Measurements from ENCODE around the gene SUV39H2. TPM values are rescaled to one million over a fixed set of nuclear protein-coding genes. Genes with fewer than 3 reads are reported as not detected.

The SUV39H2 gene
- total RNA-seq, 4 donors from 2014 or later = 3.1 to 11.3 (median 3.6) TPM

- TF ChIP-seq CTCF (IDR thresholded peaks at IDR 0.05; ENCODE audit: low read depth) = no peak
Observed at GRCh38 chr10:14906765-14907164, 28.1 kb downstream of the SUV39H2 start.

GRCh38 chr10:14909101-14909500 lies 30.4 kb downstream of the SUV39H2 start:
- TF ChIP-seq CTCF (IDR thresholded peaks at IDR 0.05; ENCODE audit: low read depth) = no peak

GRCh38 chr10:14910953-14911352 lies 32.3 kb downstream of the SUV39H2 start:
- no peak for TF ChIP-seq CTCF (IDR thresholded peaks at IDR 0.05; ENCODE audit: low read depth)

GRCh38 chr10:14911801-14912200 lies 33.1 kb downstream of the SUV39H2 start:
- no peak for TF ChIP-seq CTCF (IDR thresholded peaks at IDR 0.05; ENCODE audit: low read depth)

- no peak for TF ChIP-seq CTCF (IDR thresholded peaks at IDR 0.05; ENCODE audit: low read depth)
Observed at GRCh38 chr10:14916600-14916999, 37.9 kb downstream of the SUV39H2 start.

- TF ChIP-seq CTCF (IDR thresholded peaks at IDR 0.05; ENCODE audit: low read depth) = no peak
Observed at GRCh38 chr10:14917827-14918226, 39.2 kb downstream of the SUV39H2 start.

- TF ChIP-seq CTCF (IDR thresholded peaks at IDR 0.05; ENCODE audit: low read depth) = no peak
Observed at GRCh38 chr10:14918964-14919363, 40.3 kb downstream of the SUV39H2 start.
